Cerebellar cortex (tissue), 1 donor: Measurements from ENCODE around the gene FNIP2.
"Not testable (repeated sequence)": the region's sequence is repeated elsewhere in the genome, so short reads cannot be mapped to it uniquely, and the experiment has no call there.

Experiments
- DNase-seq: peaks from one replicate; pipeline ENCODE4 v3.0.0-alpha.2; 2015; ENCODE audit warnings: low spot score

FNIP2 gene

DNA sequence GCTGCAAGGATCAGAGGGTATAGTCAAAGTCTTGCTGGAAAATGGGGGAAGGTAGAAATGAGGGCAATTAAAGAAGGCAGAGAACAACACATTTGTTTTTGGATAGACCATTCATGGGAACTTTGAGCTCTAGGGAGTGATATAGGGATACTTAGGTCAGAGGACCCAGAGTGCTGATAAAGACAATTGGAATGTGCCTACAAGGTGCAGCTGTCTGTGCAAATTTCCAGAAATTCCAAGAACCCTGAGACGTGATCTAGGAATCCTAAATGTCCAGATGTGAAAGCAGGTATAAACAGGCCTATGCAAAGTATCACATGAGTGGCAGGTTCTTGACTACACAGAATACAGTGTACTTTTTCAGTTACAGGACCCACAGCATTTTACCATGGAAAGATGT is 24.2 kb downstream of the FNIP2 start:
- DNase-seq: no peak

DNA sequence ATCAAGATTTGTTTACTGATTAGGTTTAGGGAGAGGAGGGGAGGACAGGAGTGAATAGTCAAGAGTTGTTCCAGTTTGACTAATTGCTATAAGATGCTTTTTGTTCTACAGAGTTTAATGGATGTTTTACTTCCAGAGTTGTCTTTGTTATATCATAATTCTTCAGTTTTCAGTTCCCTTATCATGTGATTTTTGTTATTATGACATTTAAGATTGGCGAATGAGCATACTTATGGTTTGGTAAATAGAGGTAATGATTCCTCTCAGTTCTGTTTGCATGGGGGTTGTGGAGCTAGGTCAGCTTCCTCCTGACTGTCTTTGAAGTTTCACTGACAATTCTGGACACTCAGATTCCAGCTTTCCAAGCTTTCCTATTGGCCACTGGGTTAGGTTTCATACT is 24.6 kb downstream of the FNIP2 start:
- not testable (repeated sequence) for DNase-seq

DNA sequence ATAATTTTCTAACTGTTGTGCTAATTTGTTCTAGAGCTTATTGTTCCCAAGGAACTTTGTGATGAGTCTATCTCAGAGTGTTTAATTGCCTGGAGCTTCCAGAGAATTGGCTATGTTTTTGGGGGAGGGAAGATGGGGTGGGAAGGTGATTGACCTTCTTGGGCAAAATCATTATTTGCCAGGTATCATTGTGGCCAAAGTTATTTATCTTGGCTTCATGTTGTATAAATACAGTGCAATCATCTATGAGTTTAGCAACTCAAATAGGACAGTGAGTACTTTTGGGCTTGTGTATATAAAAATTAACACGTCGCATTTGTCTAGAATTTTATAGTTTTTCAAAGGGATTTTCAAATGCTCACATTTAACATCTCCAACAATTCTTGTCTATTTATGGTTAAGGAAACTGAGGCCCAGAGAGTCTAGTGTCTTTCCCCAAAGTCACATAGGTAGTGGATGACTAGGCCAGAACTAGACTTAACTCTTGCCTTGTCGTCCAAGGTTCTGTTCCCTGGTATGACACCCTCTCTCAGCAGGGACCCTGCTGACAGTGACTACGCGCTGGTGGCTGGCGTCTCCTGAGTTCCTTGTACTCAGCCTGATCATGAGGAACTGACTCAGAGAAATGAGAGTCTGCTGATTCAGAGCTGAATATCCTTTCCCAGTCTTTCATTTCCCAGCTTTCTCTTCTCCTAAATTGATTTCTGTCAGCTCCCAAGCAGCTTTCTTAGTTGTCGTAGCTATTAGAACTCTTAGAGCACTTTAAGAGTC is 27.7 kb downstream of the FNIP2 start:
- DNase-seq: no peak

DNA sequence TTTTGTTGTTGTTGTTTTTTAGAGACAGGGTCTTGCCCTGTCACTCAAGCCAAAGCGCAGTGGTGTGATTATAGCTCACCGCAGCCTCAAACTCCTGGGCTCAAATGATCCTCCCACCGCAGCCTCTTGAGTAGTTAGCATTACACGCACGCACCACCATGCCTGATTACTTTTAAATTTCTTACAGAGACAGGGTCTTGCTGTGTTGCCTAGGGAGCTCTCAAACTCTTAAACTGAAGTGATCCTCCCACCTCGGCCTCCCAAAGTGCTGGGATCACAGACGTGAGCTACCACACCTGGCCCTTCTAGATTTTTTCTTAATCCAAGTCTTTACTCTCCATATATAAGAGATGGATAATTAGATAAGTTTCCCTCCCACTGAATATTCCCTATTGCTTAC is 29.2 kb downstream of the FNIP2 start:
- DNase-seq: no peak

DNA sequence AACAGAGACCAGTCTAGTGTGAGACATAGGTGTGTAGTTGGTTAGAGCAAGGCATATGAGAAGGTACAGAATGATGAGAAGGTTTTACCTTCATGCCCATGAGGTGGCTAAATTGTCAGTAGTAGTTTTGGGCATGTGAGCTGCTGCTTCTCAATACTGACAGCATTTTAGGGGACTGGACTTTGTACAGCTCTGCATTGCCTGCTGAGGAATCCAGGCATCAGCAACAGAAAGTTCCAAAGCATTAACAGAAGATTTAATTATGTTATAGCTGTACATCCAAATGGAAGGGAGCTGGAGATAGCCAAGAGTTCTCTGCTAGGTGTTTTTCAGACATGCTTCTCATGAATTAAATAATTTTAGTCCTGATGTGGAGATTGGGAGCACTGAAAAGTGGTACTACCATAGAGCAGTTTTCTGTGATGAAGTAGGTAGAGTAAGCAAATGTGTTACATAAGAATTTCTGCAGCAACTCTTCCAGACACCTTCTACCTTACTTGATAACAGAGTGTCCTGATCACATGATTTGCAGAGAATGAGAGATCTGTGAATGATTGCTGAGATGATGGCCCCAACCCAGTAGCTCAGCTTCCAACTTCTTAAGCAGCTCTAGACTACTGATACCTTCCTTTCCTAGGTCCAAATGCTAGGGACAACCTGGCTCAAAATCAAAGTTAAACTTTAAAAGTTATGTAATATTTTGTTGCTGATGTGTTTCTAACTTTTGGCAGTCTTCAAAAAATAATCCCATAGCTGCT is 30.4 kb downstream of the FNIP2 start:
- DNase-seq: no peak

DNA sequence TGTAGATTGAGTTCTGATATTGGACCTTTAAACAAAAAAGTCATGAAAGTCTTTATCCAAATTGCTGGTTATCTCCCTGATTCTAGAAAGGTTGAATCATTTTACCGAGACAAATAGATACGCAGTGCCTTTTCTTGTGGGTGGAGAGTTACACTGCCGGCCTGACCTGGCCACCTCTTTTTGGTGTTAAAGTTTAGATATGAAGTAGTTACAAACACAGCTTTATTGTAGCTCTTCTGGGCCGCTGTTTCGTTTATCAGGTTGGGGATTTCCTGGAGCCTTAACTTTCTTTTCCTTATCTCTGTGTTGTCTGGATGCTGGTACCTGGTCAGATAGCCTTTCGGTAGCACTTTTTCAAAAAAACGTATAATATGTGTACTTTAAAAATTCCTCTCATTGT is 31.0 kb downstream of the FNIP2 start:
- no peak for DNase-seq

DNA sequence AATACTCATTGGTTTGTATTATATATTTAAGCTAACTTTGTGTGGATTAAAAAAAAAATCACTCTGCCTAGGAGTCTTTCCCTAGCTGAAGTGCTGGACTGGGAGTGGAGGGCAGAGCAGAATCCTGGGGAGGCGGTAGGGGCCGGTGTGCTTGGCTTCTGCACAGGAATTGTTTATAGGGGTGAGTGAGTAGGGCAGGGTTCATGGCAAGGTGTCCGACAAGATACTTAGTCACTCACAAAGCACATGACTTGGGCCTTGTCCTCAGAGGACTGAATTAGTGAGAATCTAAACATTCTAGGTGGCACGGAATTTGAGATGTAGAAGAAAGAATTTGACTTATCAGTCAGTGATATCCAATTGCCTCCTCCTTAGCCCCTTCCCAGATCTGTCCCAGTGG is 32.2 kb downstream of the FNIP2 start:
- DNase-seq: no peak

DNA sequence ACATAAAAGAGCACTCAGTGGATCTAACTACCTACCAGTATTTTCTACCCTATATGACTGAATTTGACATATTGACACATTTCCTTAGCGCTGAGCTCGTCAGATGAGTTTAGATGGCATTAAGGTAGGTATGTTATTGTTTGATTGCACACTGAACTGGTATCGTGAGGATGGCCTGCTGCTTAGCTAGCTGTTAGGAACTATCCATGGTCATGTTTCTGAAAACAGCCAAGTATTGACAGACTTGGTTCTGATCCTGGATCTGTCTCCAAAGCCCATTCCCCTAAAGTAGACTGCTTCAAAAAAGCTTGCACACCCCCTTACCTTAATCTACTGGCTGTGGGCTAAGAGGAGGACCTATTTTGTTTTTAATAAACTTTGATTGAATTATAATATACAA is 32.9 kb downstream of the FNIP2 start:
- no peak for DNase-seq

DNA sequence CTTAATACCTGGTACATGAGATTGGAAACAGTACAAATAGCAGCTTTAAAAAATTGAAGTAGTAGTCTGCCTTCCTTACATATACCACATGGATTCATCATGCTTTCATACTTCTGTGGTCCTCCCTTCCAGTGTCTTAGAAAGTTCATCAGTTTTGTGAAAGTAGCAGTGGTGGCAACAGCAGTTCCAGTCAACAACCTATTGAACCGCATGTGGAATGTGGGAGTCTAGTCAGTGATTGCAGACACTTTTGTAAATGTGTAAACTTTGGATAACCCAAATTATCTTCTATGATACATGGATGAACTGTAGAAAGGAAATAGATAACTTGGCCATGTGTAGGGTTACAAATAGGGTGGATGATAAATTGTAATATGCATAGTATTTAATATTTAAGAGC is 34.1 kb downstream of the FNIP2 start:
- DNase-seq: no peak

DNA sequence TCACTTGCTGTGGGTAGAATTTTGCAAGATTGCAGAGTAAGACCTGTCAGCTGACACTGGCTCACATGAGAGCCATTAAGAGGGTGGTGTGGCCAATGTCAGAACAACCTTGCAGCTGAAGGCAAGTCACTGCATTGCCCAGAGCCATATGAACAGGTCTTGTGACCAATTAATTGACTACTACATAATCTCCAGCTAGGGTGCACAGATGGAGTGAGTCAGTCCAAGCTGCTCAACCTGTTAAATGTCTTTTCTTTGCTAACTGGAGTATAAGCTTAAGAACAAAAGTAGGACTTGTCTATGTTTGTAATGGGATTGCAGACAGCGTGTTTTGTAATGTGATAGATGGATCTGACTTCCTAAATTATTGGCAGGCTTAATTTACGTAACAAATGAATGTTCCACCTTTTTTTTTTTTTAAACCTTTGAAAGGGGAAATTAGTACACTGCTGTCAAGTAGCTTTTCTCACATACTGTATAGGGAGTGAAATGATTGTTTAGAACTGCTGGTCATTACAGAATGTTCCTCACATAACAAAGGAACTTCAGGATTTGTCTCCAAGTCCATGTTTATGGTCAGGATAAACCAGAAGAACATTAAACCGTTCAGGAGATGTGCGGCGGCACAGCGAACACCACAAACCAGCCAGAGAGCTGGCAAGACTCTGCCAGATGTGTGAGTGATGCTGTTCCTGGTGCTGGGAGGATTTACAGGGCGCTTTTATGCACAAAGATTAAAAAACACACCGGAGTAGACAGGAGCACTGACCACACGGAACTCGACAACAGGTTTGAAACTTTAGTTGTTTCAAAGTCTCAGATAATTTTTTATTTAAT is 37.0 kb downstream of the FNIP2 start:
- DNase-seq: peak; percentile 68

DNA sequence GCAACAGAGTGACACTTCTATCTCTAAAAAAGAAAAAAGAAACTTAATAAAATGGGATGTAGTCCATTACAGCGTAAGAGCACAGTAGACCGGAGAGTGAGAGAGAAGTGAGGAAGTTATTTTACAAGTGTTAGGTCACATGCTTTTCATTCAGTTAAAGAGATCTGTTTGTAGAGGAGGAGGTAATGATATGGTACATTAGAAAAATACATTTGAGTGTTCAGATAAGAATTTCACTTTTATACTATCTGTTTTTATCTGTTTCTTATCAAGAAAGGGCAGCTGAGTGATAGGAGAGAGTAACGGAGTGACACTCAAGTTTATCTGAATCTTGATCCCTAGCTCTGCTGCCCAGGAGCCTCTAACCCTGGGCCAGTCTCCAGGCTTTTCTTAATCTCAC is 38.9 kb downstream of the FNIP2 start:
- no peak for DNase-seq

DNA sequence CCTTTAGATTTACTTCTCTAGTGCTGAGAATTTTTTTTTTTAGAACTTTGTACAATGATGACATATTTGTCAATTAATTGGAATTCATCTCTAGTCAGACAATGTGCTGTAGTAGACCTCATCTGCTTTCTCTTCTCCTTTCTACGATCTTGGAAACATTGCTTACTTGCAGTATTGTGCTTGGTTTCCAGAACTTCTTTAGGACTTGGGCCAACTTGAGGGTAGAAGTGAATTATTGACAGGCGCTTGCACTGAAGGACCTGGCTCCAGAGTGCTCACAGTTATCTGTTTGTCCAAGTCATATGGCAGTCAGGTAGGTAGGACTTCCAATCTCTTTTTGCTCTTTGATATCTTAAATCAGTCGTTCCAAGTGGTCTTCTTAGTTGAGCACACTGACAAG is 39.6 kb downstream of the FNIP2 start:
- DNase-seq: no peak

DNA sequence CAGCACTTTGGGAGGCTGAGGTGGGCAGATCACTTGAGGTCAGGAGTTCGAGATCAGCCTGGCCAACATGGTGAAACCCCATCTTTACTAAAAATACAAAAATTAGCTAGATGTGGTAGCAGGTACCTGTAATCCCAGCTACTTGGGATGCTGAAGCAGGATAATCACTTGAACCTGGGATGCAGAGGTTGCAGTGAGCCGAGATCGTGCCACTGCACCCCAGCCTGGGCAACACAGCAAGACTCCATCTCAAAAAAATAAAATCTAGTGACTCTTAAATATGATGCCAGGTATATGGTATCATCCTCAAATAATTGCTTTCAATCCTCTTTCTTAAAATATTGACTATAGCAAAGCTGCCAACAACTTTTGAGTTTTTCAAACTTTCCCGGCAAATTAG is 40.4 kb downstream of the FNIP2 start:
- DNase-seq: not testable (repeated sequence)

DNA sequence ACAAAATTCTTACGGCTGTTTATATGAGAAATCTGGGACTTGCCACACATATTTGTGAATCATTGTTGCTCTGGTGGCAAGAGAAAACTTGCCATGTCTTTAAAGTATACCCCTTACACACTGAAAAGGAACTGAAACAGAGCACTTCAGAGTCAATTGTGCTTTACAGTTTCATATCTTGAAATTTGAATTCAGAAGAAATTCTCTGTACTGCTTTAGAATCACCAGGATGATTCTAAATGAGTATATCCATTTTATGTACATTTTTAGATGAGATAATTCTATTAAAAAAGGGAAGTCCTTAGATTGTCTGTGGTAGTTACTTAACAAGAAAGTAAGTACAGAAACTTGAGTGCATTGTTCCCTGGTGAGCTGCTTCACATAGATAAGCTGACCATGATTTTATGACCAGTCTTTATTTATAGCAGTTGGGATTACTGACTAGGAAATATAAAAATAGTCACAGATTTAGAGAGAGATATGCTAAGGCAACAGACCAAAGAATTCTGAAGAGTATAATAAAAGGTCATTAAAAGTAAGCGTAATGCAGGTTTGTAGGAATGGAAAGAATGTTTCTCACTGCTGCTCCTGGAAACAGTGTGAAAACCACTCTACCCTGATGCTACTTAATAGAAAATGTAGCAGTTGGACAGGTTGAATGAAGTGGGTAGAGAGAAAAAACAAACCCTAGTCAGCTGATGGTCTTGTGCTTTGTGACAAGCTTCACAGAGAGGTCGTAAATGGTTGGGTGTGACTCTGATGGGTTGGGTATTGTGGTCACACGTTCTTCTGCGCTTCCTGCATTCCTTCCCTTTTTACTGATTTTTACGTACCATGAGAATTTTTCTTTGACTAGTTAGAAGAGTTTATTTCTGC is 41.0 kb downstream of the FNIP2 start:
- peak; percentile 61 for DNase-seq

DNA sequence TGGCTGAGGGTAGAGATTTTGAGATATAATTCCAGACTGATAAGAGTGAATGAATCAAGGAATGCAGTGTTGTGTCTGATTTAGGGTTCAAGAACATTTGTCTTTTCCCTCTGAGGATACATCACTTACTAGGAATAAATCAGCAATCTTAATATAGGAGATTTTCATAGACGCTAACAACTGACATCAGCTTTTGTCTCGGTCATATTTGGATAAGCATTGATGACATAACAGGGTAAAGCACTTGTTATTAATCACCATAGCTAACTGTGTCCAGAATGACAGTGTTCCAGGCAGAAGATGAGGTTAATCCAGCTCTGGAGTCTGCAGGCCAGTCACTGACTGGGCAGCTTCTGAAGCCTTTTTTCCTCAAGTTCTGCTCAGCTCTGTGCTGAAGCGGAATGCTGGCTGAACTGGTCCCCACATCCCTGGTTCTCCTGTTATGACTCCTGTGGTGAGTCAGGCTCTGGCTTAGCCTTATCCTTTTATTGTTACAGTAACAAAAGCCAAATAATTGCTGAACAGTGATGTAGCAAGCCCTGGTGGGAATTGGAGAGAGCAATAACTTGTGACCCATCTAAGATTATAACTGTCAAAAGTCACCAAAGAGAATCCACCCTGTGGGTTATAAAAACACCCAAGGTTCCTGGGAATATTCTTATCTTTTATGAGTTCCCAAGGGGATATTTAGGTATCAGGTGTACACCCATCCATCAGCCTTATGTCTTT is 41.8 kb downstream of the FNIP2 start:
- peak; percentile 48 for DNase-seq

DNA sequence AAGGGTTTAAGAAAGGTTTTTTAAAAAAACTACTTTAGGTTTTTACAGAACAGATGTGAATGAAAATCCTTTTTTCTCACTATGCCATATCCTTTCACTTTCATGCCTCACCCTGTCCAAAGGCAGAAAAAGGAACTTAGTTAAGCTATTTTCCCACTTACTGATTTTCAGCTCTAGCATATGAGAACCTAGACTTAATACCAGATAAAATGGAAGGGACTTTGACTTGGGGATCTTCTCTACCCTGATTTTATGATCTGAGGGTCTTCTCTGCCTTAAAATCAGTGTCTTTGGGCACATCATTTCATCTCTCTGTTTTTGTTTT is 42.4 kb downstream of the FNIP2 start:
- no peak for DNase-seq

DNA sequence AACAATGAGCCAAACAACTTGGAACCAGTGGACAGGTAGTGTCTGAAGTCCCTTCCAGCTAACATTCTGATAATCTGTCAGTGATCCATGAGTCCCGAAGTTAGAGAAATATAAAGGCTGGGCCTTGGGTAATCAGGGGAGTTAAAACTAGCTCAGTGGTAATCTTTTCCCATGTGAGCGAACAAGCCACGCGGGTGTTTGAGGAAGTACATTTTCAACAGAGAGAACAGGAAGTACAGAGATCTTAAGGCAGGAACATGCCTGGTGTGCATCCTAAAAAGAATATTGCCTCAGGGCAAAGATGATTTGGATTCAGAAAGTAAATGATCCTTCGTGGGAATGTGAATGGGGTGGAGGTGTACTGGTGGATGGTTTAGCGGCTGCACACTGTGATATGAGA is 42.9 kb downstream of the FNIP2 start:
- DNase-seq: no peak

DNA sequence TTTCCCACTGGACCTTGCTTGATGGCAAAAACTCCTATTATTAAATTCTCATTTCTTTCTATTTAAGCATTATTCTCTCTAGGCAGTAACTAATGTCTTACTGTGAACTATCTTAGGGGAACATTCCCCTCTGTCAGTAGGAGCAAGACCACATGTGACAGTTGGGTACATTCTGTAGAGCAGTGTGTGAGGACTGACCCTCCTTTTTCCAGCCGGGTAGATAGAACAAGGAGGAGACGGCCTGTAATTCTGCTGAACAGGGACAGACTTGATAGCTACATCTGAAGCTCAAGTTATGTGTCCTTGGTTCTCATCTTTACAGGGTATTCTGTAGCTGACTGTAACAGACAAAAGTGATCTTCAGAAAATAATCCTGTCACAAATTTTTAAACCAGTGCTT is 43.3 kb downstream of the FNIP2 start:
- DNase-seq: no peak

DNA sequence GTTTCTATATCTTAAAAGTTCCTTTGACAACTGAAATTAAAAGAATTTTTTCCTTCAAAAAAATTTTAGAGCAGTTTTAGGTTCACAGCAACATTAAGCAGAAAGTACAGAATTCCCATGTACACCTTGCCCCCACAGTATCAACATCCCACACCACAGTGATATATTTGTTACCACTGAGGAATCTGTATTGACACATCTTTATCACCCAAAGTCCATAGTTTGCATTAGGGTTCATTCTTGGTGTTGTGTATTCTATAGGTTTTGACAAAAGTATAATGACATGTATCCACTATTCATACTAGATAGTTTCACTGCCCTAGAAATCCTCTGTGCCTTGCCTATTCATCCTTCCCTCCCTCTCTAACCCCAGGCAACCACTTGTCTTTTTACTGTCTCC is 43.7 kb downstream of the FNIP2 start:
- no peak for DNase-seq

DNA sequence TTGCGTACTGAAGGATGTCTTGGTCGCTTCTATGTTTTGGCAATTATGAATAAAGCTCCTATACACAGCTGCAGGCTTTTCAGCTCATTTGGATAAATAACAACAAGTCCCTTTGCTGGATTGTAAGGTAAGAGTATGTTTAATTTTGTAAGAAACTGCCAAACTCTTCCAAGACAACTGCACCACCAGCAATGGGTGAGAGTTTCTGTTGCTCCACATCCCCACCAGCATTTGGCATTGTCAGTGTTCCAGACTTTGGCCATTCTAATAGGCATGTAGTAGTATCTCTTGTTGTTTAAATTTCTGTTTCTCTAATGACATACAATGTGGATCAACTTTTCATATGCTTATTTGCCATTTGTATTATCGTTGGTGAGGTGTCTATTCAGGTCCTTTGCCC is 44.3 kb downstream of the FNIP2 start:
- no peak for DNase-seq

DNA sequence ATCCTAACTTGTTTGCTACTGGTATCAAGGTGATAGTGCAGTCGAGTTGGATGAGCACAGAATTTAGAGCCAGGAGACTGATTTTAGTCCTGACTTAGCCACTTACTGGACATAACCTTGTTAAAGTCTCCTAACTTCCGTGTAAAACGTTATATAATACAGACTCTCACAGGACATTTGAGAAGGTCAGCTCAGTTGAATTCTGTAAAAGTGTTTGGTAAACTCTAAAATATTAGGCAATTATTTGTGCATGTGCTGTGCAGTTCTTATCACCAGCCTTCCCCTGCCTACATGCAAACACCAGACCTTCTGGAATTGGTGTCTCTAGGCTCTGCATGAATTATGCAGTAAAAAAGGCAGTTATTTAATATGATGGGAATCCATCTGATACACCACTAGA is 45.4 kb downstream of the FNIP2 start:
- DNase-seq: no peak
